Activated CD4-positive, alpha-beta T cell treated with anti-CD3 and anti-CD28 coated beads, Interleukin-2, Interleukin-4, amounts not matched to agents 100 ng/mL and 50 ng/mL, durations not matched to agents 16 hours and 8 hours (primary cell): Measurements from ENCODE around the gene CCDC107.
"Not testable (repeated sequence)": the region's sequence is repeated elsewhere in the genome, so short reads cannot be mapped to it uniquely, and the experiment has no call there.

Source experiments
- DNase-seq: peaks from one replicate; pipeline ENCODE4 v3.0.0-alpha.2; 2020; ENCODE audit warnings: low spot score

CCDC107 gene, protein sequence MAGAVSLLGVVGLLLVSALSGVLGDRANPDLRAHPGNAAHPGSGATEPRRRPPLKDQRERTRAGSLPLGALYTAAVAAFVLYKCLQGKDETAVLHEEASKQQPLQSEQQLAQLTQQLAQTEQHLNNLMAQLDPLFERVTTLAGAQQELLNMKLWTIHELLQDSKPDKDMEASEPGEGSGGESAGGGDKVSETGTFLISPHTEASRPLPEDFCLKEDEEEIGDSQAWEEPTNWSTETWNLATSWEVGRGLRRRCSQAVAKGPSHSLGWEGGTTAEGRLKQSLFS

DNA sequence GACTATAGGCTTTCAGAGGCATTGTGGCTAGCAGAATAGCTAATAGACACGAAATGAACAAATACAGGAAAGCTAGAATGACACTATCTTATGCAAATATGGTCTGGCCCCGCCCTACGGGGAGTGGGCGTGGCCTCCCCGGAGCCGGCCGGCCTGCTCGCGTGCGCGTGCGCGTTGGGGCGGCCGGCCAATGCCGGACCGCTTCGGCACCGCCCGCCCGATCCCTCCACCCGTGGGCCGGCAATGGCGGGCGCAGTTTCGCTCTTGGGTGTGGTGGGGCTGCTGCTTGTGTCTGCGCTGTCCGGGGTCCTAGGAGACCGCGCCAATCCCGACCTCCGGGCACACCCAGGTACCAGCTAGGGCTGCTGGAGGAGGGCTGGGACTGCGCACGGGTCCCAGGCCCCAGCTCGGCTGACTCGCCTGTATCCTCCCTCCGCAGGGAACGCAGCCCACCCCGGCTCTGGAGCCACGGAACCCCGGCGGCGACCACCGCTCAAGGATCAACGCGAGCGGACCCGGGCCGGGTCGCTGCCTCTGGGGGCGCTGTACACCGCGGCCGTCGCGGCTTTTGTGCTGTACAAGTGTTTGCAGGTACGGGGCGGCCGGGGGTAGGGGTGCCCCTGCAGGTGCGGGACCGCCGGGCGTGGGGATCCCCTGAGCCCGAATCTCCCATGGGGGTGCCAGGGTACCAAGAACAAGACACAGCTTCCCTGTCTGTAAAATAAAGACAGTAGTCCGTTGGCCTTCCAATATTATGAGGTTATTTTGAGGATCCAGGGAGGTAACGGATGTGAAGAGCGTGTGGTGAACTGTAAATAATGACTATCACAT, at the start of gene CCDC107:
Gene CCDC107 (plus strand): TSS at position 156 of the 831 bp plus-strand sequence. CDS start 88 bp downstream, at position 244.
- DNase-seq, result peak; percentile 81

DNA sequence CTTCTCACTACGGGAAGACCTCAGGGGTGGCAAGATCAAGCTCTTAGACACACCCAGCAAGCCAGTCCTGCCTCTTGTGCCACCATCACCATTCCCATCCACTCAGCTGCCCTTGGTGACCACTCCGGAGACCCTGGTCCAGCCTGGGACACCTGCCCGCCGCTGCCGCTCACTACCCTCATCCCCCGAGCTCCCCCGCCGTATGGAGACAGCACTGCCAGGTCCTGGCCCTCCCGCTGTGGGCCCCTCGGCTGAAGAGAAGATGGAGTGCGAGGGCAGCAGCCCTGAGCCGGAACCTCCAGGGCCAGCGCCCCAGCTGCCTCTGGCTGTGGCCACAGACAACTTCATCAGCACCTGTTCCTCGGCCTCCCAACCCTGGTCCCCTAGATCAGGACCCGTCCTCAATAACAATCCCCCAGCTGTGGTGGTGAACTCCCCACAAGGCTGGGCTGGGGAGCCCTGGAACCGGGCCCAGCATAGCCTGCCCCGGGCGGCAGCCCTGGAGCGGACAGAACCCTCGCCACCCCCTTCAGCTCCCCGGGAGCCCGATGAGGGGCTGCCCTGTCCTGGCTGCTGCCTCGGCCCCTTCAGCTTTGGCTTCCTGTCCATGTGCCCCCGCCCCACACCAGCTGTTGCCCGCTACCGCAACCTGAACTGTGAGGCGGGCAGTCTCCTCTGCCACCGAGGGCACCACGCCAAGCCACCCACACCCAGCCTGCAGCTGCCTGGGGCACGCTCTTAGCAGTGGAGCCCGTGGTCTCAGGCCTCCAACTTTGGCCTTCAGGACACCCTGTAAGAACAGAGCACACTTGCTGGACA, 48.9 kb upstream of the CCDC107 start:
- DNase-seq, result no peak

DNA sequence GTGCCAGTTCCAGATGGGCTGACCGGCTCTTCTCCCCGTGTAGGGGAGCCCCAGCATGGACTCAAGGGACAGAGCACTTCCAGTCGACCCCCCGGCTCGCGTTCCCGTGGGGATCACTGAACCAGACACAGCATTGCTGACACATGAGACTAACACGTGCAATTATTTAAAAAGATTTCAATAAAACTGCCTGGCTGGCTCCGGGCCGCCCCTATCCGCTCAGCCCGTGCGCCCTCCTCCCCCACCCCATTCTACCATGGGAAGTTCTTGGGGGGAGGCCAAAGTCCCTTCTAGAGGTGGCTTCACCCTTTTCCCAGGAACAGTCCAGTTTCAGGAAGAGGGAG, 48.3 kb upstream of the CCDC107 start:
- DNase-seq, result no peak

GRCh38 chr9:35611230-35611797, 46.8 kb upstream of the CCDC107 start:
- DNase-seq, result peak; percentile 51

DNA sequence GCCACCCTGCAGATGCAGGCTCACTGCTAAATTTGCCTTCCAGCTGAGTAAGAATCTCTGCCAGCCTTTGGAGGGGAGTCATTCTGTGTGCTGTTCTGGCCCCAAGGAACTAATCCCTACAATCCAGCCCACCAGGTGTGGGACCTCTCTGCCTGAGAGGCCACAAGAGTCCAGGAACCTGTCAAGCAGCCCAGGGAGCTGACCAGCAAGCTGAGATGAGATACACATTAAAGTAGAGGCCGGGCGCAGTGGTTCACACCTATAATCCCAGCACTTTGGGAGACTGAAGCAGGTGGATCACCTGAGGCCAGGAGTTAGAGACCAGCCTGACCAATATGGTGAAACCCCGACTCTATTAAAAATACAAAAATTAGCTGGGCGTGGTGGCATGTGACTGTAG, 46.0 kb upstream of the CCDC107 start:
- DNase-seq, result not testable (repeated sequence)

GRCh38 chr9:35612843-35613242, 45.2 kb upstream of the CCDC107 start:
- no peak for DNase-seq

DNA sequence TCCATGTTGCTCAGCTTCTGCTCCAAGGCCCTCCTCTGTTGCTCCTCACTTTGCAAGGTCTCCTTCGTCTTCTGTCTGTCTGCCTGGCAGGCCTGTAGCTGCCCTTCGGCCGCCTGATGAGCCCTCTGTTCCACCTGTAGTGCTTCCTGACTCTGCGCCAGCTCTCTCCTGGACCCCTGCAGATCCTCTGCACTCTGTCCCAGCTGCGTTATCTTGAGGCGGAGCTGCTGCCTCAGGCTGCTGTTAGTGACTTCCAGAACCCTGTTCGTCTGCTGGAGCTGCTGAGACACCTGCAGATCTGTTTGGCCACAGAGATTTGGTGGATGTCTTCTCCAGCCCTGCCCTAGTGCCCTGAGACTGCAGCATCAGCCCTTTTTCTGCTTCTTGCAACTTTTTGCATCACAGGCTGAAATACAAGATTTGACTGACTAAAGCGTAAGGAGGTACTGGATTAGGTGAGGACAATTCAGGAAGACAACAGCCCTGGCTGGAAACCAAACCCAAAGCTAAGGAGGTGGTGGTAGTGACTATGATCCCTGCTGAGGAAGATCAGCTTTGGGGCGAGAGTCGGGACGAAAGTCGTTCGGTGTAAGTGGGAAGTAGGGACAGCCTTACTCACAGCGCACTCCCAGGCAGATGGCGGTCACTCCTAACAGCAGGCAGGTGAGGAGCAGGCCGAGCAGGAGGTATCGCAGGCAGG, 42.0 kb upstream of the CCDC107 start:
- DNase-seq, result no peak

- DNase-seq, result peak; percentile 67
Observed at GRCh38 chr9:35616681-35617459, 41.2 kb upstream of the CCDC107 start.

- no peak for DNase-seq
Observed at GRCh38 chr9:35617548-35617947, 40.5 kb upstream of the CCDC107 start.

GRCh38 chr9:35618325-35618727, 39.8 kb upstream of the CCDC107 start, which contains the start of gene CD72:
TSS of gene CD72 (minus strand) at chr9:35618413. CDS start at chr9:35618303, 110 bp downstream.
- DNase-seq, result no peak

DNA sequence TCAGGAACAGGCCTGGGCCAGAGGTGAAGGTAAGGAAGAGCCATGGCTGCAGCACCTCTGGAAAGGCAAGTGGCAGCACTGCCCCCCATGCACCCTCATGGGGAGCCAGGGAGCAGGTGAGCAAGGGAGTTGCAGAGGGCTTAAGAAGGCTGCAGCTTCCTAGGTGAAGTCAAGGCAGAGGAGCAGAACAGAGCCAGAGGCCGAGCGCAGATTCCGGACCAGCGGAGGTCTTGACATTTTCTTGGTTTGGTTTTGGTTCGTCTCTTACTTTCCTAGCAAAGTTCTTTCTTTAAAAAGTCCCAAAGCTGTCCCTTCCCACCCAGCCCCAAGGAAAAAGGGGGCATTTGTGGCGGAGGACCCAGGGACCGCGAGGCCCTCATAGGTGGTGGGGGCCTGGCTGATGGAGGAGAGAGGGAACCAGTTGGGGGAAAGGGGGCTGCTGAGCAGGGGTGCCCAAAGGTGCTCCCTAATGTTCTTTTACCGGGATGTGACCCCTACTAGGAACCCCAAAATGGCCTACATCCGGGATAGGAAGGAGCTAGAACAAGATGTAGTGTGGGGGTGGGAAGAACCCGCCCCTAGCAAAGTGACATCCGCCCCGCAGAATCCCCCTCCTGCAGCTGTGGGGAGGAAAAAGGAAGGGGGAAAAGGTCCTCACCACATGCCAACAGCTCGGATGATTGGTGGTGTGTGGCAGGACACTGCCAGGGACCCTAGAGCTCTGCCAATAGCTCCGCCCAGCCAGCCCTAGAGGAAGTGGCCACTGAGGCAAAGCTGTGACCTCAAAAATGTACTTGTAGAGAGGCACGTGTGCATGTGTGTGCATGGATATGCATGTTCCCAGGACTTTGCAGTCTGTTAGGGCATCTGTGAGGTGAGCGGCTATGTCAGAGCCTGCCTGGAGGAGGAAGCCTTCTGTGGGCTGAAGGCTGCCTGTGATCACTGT, 39.0 kb upstream of the CCDC107 start:
- peak; percentile 37 for DNase-seq

GRCh38 chr9:35619800-35620158, 38.3 kb upstream of the CCDC107 start:
- no peak for DNase-seq

- no peak for DNase-seq
Observed at GRCh38 chr9:35627575-35627974, 30.5 kb upstream of the CCDC107 start.

GRCh38 chr9:35628389-35628991, 29.6 kb upstream of the CCDC107 start:
- DNase-seq, result no peak

- no peak for DNase-seq
Observed at GRCh38 chr9:35629597-35629996, 28.5 kb upstream of the CCDC107 start.

DNA sequence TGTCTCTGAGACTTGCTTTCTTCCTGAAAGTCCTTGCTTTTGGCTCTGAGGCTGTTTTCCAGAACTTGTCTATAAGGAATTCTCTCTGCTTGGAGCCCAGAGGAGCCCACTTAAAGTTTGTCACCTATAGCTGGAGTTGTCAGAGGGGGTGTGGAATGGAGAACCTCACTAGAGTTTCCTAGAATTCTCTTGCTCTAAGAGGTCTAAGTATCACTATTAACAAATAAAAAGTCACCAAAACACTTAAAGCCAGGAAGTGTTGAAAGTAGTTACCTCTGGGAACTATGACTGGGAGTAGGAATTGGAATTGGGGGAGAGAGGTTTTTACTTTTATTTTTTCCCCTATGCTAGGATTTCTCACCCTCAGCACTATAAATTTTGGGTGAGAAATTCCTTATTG, 22.4 kb upstream of the CCDC107 start:
- DNase-seq, result no peak

DNA sequence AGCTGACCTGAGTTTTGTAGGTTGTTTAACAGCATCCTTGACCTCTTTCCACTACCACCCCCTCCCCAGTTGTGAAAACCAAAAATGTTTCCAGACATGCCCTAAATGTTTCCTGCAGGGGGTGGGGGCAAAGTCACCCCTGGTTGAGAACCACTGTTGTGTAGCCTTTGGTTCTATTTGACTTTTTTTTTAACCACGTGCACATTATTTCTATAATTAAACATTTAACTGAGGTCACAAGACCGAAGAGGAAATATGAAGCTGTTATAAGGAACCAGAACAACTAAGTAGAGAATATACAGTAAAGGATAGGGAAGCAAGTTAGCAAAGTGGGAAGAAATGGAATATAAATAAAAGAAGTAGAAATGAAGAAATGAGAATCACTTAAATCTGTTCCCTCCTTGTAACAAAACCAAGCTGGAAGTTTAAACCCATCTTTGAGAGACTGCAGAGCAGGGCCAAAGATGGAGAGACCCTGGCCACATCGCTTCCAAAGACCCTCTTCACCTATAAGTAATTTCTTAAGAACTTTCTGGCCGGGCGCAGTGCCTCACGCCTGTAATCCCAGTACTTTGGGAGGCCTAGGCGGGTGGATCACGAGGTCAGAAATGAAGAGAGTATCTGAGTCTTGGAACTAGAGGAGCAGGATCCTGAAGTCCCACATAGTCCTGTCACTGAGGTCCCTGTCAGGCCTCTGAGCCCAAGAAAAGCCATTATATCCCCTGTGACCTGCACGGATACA, 21.8 kb upstream of the CCDC107 start:
- no peak for DNase-seq

DNA sequence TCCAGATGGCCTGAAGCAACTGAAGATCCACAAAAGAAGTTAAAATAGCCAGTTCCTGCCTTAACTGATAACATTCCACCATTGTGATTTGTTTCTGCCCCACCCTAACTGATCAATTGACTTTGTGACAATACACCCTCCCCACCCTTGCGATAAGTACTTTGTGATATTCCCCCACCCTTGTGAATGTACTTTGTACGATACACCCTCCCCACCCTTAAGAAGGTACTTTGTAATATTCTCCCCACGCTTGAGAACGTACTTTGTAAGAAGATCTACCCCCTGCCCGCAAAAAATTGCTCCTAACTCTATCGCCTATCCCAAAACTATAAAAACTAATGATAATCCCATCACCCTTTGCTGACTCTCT, 21.2 kb upstream of the CCDC107 start:
- DNase-seq, result not testable (repeated sequence)
